HFFc6 (cell line): ENCODE data around the gene RAPGEF1. TPM values are rescaled to one million over a fixed set of nuclear protein-coding genes. Genes with fewer than 3 reads are reported as not detected.
A peak's percentile ranks its signal among the peaks of the same experiment; 100 is the strongest.

Source experiments
- DNase-seq: peaks from one replicate; pipeline ENCODE4 v3.0.0-alpha.2; 2018
- H3K27ac Mint-ChIP-seq: 2 replicates; pipeline ENCODE4 v1.8.0; 2020; ENCODE audit warnings: mild to moderate bottlenecking, mixed read lengths
- H3K27me3 Mint-ChIP-seq: 2 replicates; pipeline ENCODE4 v1.8.0; 2021; ENCODE audit warnings: mild to moderate bottlenecking, moderate library complexity, mixed read lengths; ENCODE audit not compliant: insufficient read depth
- H3K36me3 Mint-ChIP-seq: 2 replicates; pipeline ENCODE4 v1.8.0; 2021; ENCODE audit warnings: low read depth, mixed read lengths
- H3K4me1 Mint-ChIP-seq: 2 replicates; pipeline ENCODE4 v1.8.0; 2020; ENCODE audit warnings: low read depth, mixed read lengths
- H3K4me3 Mint-ChIP-seq: 2 replicates; pipeline ENCODE4 v1.8.0; 2020; ENCODE audit warnings: mild to moderate bottlenecking, moderate library complexity, mixed read lengths
- H3K9me3 Mint-ChIP-seq: 2 replicates; pipeline ENCODE4 v1.8.0; 2020; ENCODE audit warnings: mild to moderate bottlenecking, mixed read lengths
- CTCF ChIP-seq: fragments of 200-600 bp; sonication (generic); IDR thresholded peaks from 2 replicates; pipeline ENCODE4 v1.5.0; 2021; ENCODE audit warnings: antibody characterized with exemption, mild to moderate bottlenecking
- total RNA-seq, 6 experiments: library from RNA; stranded (reverse); fragmentation: NEBNext Ultra II Directional; extraction: Animal tissue kit (Norgen Biotek cat#: 25700); gene quantifications; 2 replicates in 1 of 6; 3 replicates in 5 of 6; pipeline ENCODE4 v1.2.3, GENCODE V29; 2021

Gene RAPGEF1
- total RNA-seq, 6 experiments from 2014 or later: 38.6 to 46.6 (median 42.3) TPM

DNA sequence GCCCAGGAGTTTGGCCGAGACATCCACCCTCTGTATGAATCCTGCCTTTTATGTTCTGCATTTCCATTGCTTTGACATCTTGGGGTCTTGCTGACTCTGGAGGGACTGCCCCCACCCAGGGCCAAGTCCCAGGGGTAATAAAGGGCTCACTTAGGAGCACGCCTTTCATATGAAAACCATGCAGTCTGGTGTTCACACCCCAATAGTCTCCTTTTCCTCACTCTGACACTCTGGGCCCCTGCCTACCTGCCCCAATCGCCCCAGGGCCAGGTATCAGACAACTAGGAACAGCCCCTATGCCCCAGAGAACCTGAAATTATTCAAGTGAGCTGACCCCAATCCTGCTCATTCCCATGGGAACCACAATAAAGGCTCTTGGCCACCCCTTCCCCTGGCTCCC, 33.1 kb upstream of the RAPGEF1 start:
- DNase-seq: no peak
- no peak for TF ChIP-seq CTCF
- H3K27ac Mint-ChIP-seq: no peak overlapping the region
- no peaks in the 10 kb centered on the region for H3K9me3 Mint-ChIP-seq
- H3K27me3 Mint-ChIP-seq: peaks cover 26% of the 10 kb centered on the region
- H3K4me1 Mint-ChIP-seq: 0 out of 2 replicates have a peak, but pooled peaks cover 4% of the 10 kb centered on the region
- no peak overlapping the region for H3K4me3 Mint-ChIP-seq
- H3K36me3 Mint-ChIP-seq: no peaks in the 10 kb centered on the region

DNA sequence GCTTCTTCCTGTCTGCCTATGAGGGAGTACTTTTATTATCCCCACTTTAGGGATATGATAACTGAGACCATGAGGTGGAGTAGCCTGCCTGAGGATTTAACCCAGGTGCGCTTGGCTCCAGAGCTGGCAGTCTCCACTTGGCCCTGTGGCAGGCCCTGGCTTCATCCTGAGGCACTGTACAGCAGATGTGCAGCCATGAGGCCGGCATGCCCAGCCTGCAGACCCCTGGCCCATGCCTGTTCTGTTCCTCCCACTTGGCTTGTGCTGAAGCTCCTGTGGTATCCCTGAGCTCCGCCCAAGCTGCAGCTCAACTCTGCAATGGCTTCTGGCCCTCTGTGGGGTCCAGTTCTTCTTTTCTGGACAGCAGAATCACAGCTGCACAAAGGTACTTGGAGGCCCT, 31.8 kb upstream of the RAPGEF1 start:
- 0 out of 2 replicates have a peak, but pooled peaks cover 4% of the 10 kb centered on the region for H3K4me1 Mint-ChIP-seq
- no peaks in the 10 kb centered on the region for H3K9me3 Mint-ChIP-seq
- no peak for TF ChIP-seq CTCF
- DNase-seq: no peak
- H3K4me3 Mint-ChIP-seq: no peak overlapping the region
- peaks cover 20% of the 10 kb centered on the region for H3K27me3 Mint-ChIP-seq
- H3K27ac Mint-ChIP-seq: no peak overlapping the region
- H3K36me3 Mint-ChIP-seq: no peaks in the 10 kb centered on the region

DNA sequence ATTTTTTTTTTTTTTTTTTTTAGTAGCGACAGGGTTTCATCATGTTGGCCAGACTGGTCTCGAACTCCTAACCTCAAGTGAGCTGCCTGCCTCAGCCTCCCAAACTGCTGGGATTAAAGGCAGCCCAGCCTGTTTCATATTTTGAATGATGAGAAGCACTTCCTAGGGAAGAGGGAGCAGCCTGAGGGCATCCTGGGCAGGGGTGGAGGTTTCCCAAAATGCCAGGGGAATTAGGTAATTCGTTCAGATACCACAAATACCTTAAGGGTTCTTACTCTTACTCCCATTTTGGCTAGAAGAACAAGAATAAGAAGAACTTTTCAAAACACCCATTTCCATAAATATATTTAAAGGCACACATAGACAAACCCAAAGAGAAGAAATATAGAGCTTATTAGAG, 29.5 kb upstream of the RAPGEF1 start:
- TF ChIP-seq CTCF: no peak
- H3K36me3 Mint-ChIP-seq: no peaks in the 10 kb centered on the region
- no peaks in the 10 kb centered on the region for H3K9me3 Mint-ChIP-seq
- no peak overlapping the region for H3K4me3 Mint-ChIP-seq
- DNase-seq: no peak
- H3K27me3 Mint-ChIP-seq: peaks cover 37% of the 10 kb centered on the region
- H3K27ac Mint-ChIP-seq: no peak overlapping the region
- H3K4me1 Mint-ChIP-seq: 0 out of 2 replicates have a peak, but pooled peaks cover 4% of the 10 kb centered on the region

GRCh38 chr9:131764568-131764967, 24.7 kb upstream of the RAPGEF1 start:
- no peak for TF ChIP-seq CTCF
- Mint-ChIP-seq H3K27me3 (peaks cover 29% of the 10 kb centered on the region), H3K36me3 (no peaks in the 10 kb centered on the region), H3K4me3 (no peak overlapping the region), H3K27ac (no peak overlapping the region), H3K9me3 (no peaks in the 10 kb centered on the region), H3K4me1 (0 out of 2 replicates have a peak, but pooled peaks cover 4% of the 10 kb centered on the region)
- no peak for DNase-seq

GRCh38 chr9:131762356-131762932, 22.6 kb upstream of the RAPGEF1 start:
- TF ChIP-seq CTCF: peak; percentile 99
- DNase-seq: no peak
- Mint-ChIP-seq H3K4me3 (no peak overlapping the region), H3K36me3 (no peaks in the 10 kb centered on the region), H3K9me3 (no peaks in the 10 kb centered on the region), H3K27ac (no peak overlapping the region), H3K4me1 (peaks cover 8% of the 10 kb centered on the region; the same call in 1 of the 2 replicates), H3K27me3 (peaks cover 25% of the 10 kb centered on the region)
